Eye (tissue), 1 donor: ENCODE results near the gene DIRAS1.
"Not testable (repeated sequence)": the region's sequence is repeated elsewhere in the genome, so short reads cannot be mapped to it uniquely, and the experiment has no call there.

Source experiments
- DNase-seq: peaks from one replicate; pipeline ENCODE4 v3.0.0-alpha.2; 2015

DIRAS1 gene

GRCh38 chr19:2726160-2726855, 5.1 kb upstream of the DIRAS1 start:
- no peak for DNase-seq

GRCh38 chr19:2724148-2724557, 3.0 kb upstream of the DIRAS1 start:
- no peak for DNase-seq

- DNase-seq: no peak
Observed at GRCh38 chr19:2723747-2724146, 2.6 kb upstream of the DIRAS1 start.

- DNase-seq: no peak
Observed at GRCh38 chr19:2723345-2723715, 2.2 kb upstream of the DIRAS1 start.

GRCh38 chr19:2722541-2723344, 1.6 kb upstream of the DIRAS1 start:
- no peak for DNase-seq

GRCh38 chr19:2721570-2722540, 683 bp upstream of the DIRAS1 start:
- peak; percentile 31 for DNase-seq

GRCh38 chr19:2719920-2720776, 1.0 kb downstream of the DIRAS1 start:
- DNase-seq: peak; percentile 61

GRCh38 chr19:2719232-2719735, 1.9 kb downstream of the DIRAS1 start:
- DNase-seq: no peak

- no peak for DNase-seq
Observed at GRCh38 chr19:2717638-2718541, 3.3 kb downstream of the DIRAS1 start.

- DNase-seq: no peak
Observed at GRCh38 chr19:2716722-2717637, 4.2 kb downstream of the DIRAS1 start.

- DNase-seq: no peak
Observed at GRCh38 chr19:2716275-2716650, 4.9 kb downstream of the DIRAS1 start.

GRCh38 chr19:2715470-2716274, 5.5 kb downstream of the DIRAS1 start:
- DNase-seq: no peak

- DNase-seq: no peak
Observed at GRCh38 chr19:2714531-2715269, 6.5 kb downstream of the DIRAS1 start.

- not testable (repeated sequence) for DNase-seq
Observed at GRCh38 chr19:2714102-2714501, 7.1 kb downstream of the DIRAS1 start.

- not testable (repeated sequence) for DNase-seq
Observed at GRCh38 chr19:2713170-2713569, 8.0 kb downstream of the DIRAS1 start.

- no peak for DNase-seq
Observed at GRCh38 chr19:2711875-2712205, 9.3 kb downstream of the DIRAS1 start.

GRCh38 chr19:2711172-2711874, 9.8 kb downstream of the DIRAS1 start:
- no peak for DNase-seq

GRCh38 chr19:2706251-2706650, 14.9 kb downstream of the DIRAS1 start:
- no peak for DNase-seq
